Stimulated activated naive CD8-positive, alpha-beta T cell treated with anti-CD3 and anti-CD28 coated beads, Interleukin-15, Interleukin-2, amounts not matched to agents 100 ng/mL and 50 ng/mL, for 24 hours (primary cell): ENCODE results near the gene ABCD3.
A peak's percentile ranks its signal among the peaks of the same experiment; 100 is the strongest.
"Not testable (repeated sequence)": the region's sequence is repeated elsewhere in the genome, so short reads cannot be mapped to it uniquely, and the experiment has no call there.

Experiments used
- H3K27ac Mint-ChIP-seq: one replicate; pipeline ENCODE4 v1.8.0; 2021; ENCODE audit warnings: mild to moderate bottlenecking, mixed read lengths
- H3K27me3 Mint-ChIP-seq: one replicate; pipeline ENCODE4 v1.8.0; 2021; ENCODE audit warnings: mixed read lengths
- H3K36me3 Mint-ChIP-seq: one replicate; pipeline ENCODE4 v1.8.0; 2021; ENCODE audit warnings: low read depth, mixed read lengths
- H3K4me1 Mint-ChIP-seq: one replicate; pipeline ENCODE4 v1.8.0; 2021; ENCODE audit warnings: low read depth, mixed read lengths
- H3K4me3 Mint-ChIP-seq: one replicate; pipeline ENCODE4 v1.8.0; 2021; ENCODE audit warnings: mild to moderate bottlenecking, mixed read lengths
- H3K9me3 Mint-ChIP-seq: one replicate; pipeline ENCODE4 v1.8.0; 2021; ENCODE audit warnings: mixed read lengths

ABCD3 gene

DNA sequence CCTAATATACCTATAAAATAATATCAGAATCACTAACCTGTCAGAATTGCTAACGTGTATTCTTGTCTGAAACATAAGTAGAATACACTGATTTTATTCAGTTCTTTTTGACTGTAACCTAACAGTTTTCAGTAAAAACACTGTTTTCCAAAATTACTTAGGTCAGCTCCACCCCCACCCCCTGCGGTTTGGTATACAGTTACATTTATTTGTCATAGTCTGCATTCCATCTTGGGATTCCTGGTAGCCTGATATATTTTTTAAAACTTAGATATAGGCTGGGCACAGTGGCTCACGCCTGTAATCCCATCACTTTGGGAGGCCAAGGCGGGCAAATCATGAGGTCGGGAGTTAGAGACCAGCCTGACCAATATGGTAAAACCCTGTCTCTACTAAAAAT is 19.8 kb upstream of the ABCD3 start:
- Mint-ChIP-seq H3K27me3 (peaks cover 9% of the 10 kb centered on the region), H3K27ac (no peak overlapping the region), H3K9me3 (no peaks in the 10 kb centered on the region), H3K36me3 (no peaks in the 10 kb centered on the region), H3K4me1 (no peaks in the 10 kb centered on the region), H3K4me3 (no peak overlapping the region)

DNA sequence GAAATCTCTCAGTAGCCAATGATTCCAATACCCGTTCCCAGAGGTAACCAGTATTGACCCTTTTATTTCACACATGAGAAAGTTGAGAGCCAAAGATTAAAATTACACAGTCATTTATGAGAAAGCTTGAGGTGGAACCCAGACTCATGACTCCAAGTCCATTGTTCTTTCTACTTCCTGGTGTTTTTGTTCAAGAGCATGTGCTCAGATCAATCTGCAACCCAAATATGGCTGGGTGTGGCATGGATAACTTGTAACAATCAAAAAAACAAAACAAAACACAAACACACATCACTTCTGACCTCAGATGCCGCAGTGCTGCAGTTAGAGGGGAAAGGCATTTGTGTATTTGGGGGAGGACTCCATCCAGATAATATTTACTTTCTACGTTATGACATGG is 18.7 kb upstream of the ABCD3 start:
- Mint-ChIP-seq H3K36me3 (no peaks in the 10 kb centered on the region), H3K9me3 (no peaks in the 10 kb centered on the region), H3K4me1 (no peaks in the 10 kb centered on the region), H3K27me3 (peaks cover 15% of the 10 kb centered on the region), H3K4me3 (no peak overlapping the region), H3K27ac (no peak overlapping the region)

DNA sequence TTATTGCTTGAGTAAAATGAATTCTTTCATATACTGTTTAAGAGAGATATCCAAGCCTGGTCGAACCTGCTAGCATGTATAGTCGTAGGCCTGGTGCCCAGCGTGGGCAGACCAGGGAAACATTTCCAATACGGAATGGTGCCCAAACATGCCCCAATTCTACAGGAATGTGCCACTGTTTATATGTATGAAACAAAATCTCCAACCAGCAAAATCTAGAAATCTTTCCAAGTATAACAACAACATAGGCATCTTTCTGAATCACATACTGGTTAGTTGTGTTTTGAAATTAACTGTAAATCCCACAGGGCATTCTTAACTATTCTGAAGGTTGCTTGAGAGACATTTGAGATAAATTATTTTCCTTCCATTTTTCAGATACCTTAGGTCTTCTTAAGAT is 17.0 kb upstream of the ABCD3 start:
- Mint-ChIP-seq H3K9me3 (no peaks in the 10 kb centered on the region), H3K27ac (no peak overlapping the region), H3K4me1 (no peaks in the 10 kb centered on the region), H3K36me3 (no peaks in the 10 kb centered on the region), H3K4me3 (no peak overlapping the region), H3K27me3 (peaks cover 27% of the 10 kb centered on the region)

DNA sequence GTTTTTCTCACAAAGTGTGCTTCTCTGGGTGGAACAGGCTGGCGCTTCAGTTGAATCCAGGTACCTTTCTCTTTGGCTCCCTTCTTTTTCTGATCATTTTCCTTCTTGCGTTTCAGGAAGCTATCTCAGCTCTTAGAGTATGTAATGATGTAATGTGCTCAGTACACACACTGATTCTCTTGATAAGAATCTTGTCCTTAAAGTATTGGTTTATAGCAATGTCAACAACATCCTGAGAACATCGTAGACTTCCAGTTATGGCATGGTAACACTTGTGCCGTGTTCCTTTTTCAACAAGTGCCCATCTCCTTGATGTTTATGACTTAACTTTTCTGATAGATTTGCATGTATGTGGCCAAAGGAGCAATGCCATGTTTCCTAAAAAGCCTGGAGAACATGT is 11.7 kb upstream of the ABCD3 start:
- H3K36me3 Mint-ChIP-seq = no peaks in the 10 kb centered on the region
- H3K27me3 Mint-ChIP-seq = peaks cover 30% of the 10 kb centered on the region
- H3K4me3 Mint-ChIP-seq = no peak overlapping the region
- no peak overlapping the region for H3K27ac Mint-ChIP-seq
- H3K9me3 Mint-ChIP-seq = no peaks in the 10 kb centered on the region
- peaks cover 9% of the 10 kb centered on the region for H3K4me1 Mint-ChIP-seq

DNA sequence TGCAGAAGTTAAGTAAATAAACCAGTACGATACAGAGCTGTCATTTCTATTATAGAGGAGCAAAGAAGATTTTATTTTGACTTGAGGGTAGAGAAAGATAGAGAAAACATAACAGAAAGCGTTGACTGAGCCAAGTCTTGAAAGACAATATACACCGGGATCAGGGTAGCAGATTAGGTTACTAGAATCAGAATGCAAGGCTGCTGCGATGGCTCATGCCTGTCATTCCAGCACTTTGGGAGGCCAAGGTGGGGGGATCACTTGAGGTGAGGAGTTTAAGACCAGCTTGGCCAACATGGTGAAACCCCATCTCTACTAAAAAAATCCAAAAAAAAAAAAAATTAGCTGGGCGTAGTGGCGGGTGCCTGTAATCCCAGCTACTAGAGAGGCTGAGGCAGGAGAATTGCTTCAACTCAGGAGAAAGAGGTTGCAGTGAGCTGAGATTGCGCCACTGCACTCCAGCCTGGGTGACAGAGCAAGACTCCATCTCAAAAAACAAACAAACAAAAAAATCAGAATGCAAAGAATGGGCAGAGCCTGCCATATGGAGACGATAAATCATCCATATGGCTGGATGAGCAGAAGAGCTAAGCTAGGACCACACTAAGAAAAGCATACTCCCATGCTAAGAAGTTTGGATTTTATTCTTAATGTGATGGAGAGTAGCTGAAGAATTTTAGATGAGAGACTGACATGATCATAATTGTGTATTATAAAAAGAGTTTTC is 9.9 kb upstream of the ABCD3 start:
- H3K36me3 Mint-ChIP-seq = no peaks in the 10 kb centered on the region
- no peak overlapping the region for H3K27ac Mint-ChIP-seq
- peaks cover 13% of the 10 kb centered on the region for H3K4me1 Mint-ChIP-seq
- peaks cover 28% of the 10 kb centered on the region for H3K27me3 Mint-ChIP-seq
- H3K9me3 Mint-ChIP-seq = no peaks in the 10 kb centered on the region
- H3K4me3 Mint-ChIP-seq = no peak overlapping the region

DNA sequence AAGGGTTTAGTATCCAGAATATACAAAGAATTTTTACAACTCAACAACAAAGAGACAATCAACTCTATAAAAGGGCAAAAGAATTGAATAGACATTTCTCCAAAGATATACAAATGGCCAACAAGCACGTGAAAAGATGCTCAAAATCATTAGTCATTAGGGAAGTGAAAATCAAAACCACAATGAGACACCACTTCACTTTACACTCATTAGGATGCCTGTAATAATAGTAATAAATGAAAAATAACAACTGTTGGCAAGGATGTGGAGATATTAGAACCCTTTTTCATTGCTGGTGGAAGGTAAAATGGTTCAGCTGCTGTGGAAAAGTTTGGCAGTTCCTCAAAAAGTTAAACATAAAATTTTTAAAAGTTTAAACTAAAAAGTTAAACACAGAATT is 7.0 kb upstream of the ABCD3 start:
- H3K27ac Mint-ChIP-seq = no peak overlapping the region
- H3K4me1 Mint-ChIP-seq = peaks cover 13% of the 10 kb centered on the region
- H3K36me3 Mint-ChIP-seq = no peaks in the 10 kb centered on the region
- no peaks in the 10 kb centered on the region for H3K9me3 Mint-ChIP-seq
- H3K4me3 Mint-ChIP-seq = no peak overlapping the region
- H3K27me3 Mint-ChIP-seq = peaks cover 11% of the 10 kb centered on the region

DNA sequence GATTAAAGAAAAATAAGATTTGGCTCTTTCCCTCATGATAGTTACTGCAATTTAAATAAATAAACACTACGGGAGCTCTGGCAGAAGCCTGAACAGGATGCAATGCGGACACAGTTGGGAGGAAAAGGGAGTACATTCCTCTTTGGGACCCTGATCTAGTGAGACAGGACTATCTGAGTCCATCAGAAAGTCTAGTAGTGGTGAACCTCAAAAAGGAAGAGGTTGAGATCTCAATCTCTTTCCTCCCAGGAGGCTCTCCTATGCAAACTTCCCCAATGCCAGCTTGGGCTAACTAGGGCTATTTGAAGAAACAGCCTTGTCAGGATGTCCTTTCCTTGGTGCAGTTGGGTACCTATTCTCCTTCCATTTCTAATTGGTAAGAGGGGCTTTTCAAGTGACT is 4.9 kb upstream of the ABCD3 start:
- H3K4me3 Mint-ChIP-seq = no peak overlapping the region
- H3K4me1 Mint-ChIP-seq = peaks cover 13% of the 10 kb centered on the region
- H3K27me3 Mint-ChIP-seq = peaks cover 6% of the 10 kb centered on the region
- H3K9me3 Mint-ChIP-seq = no peaks in the 10 kb centered on the region
- no peaks in the 10 kb centered on the region for H3K36me3 Mint-ChIP-seq
- H3K27ac Mint-ChIP-seq = no peak overlapping the region

DNA sequence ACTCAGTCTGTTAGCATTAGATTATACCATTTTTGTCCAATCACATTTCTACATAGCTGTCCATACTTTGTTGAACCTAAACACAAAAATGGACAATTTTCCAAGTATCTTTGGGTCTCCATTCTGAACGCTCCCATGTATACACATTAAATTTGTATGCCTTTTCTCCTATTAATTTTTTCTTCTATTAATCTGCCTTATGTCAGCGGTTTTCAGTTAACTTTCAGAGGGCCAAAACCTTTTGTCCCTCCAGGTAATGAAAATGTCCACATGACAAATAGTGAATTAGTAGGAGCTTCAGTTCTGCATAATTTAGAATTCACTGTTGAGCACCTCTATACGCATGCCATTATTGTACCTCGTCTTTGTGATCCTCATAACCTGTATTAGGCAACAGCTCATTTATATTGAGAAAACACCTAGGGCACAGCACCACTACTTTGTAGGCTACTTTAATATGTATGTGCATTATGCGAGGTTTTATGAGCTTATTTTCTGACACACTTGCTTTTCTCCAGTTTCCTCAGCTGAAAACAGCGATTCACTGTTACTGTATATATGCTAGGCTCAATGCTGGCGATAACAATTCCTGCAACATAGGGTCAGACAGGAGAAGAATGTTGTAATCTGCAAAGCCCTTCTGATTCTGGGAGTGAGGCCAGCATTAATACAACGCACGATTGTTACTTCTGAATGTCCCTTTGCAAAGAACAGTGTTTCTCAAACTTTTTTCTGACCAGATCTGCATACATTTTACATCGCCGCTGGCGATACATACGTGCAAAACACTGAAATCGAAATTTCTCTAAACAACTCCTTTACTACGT is 1.1 kb upstream of the ABCD3 start:
- H3K27me3 Mint-ChIP-seq = no peaks in the 10 kb centered on the region

DNA sequence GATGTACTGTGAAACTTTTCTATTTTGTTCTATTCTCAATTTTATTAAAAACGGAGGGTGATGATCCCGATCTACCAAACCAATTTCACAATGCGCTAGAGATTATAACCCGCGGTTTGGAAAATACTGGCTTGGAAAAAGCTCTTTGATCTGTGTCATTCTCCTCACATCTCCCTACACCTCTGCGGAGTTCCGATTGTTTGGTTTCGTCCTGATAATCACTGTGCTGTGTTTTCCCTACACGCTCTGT is 536 bp upstream of the ABCD3 start:
- Mint-ChIP-seq H3K4me1 (peaks cover 35% of the 10 kb centered on the region), H3K4me3 (no peak overlapping the region), H3K36me3 (no peaks in the 10 kb centered on the region), H3K27ac (no peak overlapping the region), H3K27me3 (no peaks in the 10 kb centered on the region), H3K9me3 (no peaks in the 10 kb centered on the region)

More for the DNA sequence above, 1.1 kb upstream of the ABCD3 start:
- H3K4me3 Mint-ChIP-seq = no peak overlapping the region
- H3K4me1 Mint-ChIP-seq = peaks cover 30% of the 10 kb centered on the region
- no peaks in the 10 kb centered on the region for H3K9me3 Mint-ChIP-seq
- no peak overlapping the region for H3K27ac Mint-ChIP-seq
- no peaks in the 10 kb centered on the region for H3K36me3 Mint-ChIP-seq

DNA sequence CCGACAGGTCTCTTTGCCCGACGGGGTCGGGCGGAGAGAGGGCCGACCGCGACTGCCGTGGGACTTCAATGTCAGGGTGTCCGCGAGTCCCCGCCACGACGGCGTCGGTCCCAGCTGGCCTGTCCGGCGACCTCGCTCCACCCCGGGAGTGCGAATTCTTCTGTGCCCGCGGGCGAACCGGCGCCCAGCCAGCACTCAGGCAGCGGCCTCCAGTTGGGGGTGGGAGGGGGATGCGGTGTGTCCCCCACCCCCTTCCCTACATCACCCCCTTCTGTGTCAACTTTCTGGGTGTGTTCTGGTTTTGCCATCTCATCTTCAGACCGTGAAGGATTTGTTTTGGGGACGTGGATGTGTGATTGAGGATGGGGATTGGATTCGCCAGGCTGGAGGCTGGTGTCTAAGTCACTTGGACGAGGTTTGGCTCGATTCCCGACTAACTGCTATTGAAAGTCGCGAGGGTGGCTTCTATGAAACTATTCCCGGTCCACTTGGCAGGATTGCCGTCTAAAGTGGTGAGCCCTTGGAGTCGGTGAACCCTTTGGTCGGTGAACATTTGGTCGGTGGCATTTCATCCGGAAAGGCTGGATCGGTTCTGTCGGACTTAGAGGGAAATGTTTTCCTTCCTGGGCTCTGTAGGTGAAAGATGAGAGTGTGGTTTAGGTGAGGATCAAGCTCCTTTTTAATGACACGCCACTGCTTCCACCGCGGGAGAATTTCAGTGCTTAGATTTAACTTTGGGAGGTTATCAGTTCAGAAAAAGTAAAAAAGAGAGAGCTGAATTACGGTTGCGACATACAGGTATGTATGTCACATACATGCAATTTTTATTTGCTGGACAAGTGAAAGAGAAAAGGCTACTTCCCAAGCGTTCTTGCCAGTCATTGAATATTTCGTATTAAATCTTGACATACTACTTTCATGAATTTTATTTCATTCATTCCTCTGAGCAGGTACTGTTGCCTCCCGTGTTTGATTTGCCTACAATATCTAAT is 771 bp downstream of the ABCD3 start:
- Mint-ChIP-seq H3K27ac (peak overlapping the region; percentile 88), H3K4me1 (peaks cover 48% of the 10 kb centered on the region), H3K9me3 (no peaks in the 10 kb centered on the region), H3K4me3 (no peak overlapping the region), H3K27me3 (no peaks in the 10 kb centered on the region), H3K36me3 (no peaks in the 10 kb centered on the region)

DNA sequence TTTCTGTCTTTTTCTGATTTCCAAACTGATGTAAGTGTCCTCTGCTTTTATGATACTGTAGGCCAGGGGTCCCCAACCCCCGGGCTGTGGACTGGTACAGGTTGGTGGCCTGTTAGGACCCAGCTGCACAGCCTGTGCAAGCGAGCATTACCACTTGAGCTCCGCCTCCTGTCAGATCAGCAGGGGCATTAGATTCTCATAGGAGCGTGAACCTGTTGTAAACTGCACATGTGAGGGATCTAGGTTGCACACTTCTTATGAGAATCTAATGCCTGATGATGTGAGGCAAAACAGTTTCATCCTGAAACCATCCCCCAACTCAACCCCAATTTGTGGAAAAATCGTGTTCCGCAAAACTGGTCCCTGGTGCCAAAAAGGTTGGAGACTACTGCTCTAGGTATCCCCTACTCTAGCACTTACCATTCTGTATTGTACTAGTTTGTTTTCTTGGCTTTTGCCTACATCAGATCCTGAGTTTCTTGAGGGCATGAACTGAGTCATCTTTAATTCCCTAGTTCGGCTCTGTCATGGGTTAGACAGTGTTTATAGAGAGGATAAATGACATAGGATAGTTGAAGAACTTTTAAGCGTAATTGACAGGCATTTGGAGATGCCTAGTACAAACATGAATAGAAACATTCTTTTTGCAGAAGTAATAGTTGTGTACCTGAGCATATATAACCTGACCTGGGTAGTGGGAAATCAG is 4.1 kb downstream of the ABCD3 start:
- H3K27ac Mint-ChIP-seq = no peak overlapping the region
- H3K27me3 Mint-ChIP-seq = no peaks in the 10 kb centered on the region
- peak overlapping the region; percentile 3 for H3K4me3 Mint-ChIP-seq
- H3K4me1 Mint-ChIP-seq = peaks cover 64% of the 10 kb centered on the region
- peaks cover 4% of the 10 kb centered on the region for H3K36me3 Mint-ChIP-seq
- no peaks in the 10 kb centered on the region for H3K9me3 Mint-ChIP-seq

DNA sequence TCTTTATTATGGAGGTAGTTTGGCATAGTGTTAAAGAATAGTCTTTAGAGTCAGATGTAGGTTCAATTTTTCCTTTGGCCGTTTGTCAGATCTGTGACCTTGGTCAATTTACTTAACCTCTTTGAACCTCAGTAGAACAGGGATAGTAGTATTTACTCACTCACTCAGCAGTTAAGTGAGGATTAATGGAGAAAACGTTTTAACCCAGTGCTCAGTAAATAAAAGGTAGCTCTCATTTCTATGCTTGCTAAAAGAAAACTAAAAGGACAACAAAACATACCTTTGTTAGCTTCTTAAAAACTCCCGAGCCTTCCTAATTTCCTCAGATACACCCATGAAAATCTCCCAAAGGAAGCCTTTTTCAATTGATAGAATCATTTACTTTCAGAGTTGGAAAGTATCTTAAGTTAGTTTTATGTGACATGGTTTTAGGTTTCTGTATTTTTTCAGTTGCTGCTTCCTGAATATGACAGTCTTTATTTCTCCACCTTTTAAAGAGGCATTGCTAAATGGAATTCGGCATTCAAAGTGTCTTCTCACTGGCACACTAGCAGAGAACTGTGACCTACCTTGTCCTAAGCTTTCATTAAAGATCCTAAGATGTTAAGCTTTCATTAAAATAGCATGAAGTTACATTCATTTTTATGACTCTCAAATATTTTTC is 7.8 kb downstream of the ABCD3 start:
- no peak overlapping the region for H3K4me3 Mint-ChIP-seq
- H3K36me3 Mint-ChIP-seq = peaks cover 21% of the 10 kb centered on the region
- H3K27ac Mint-ChIP-seq = no peak overlapping the region
- H3K27me3 Mint-ChIP-seq = no peaks in the 10 kb centered on the region
- peaks cover 66% of the 10 kb centered on the region for H3K4me1 Mint-ChIP-seq
- H3K9me3 Mint-ChIP-seq = no peaks in the 10 kb centered on the region

DNA sequence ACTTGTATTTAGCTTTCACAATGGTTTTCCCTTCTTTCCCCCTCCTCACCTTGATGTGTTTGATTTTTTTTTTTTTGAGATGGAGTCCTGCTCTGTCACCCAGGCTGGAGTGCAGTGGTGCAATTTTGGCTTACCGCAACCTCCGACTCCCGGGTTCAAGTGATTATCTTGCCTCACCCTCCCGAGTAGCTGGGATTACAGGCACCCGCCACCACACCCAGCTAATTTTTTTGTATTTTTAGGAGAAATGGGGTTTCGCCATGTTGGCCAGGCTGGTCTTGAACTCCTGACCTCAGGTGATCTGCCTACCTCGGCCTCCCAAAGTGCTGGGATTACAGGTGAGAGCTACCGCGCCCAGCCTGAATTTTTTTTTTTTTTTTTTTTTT is 8.3 kb downstream of the ABCD3 start:
- not testable (repeated sequence) for H3K27ac Mint-ChIP-seq, H3K27me3 Mint-ChIP-seq, H3K9me3 Mint-ChIP-seq, H3K4me3 Mint-ChIP-seq
- H3K4me1 Mint-ChIP-seq = peaks cover 62% of the 10 kb centered on the region
- H3K36me3 Mint-ChIP-seq = peaks cover 21% of the 10 kb centered on the region

DNA sequence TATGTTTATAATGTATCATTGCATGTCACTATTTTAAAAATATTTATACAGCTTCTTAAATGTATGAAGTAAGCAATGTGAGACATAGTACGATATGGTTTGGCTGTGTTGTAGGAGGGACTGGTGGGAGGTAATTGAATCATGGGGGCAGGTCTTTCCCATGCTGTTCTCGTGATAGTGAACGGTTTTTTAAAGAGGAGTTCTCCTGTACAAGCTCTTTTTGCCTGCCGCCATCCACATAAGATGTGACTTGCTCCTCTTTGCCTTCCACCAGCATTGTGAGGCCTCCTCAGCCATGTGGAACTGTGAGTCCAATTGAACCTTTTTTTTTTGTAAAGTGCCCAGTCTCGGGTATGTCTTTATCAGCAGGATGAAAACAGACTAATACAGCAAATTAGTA is 10.3 kb downstream of the ABCD3 start:
- no peak overlapping the region for H3K4me3 Mint-ChIP-seq
- H3K9me3 Mint-ChIP-seq = no peaks in the 10 kb centered on the region
- peaks cover 42% of the 10 kb centered on the region for H3K4me1 Mint-ChIP-seq
- H3K36me3 Mint-ChIP-seq = peaks cover 27% of the 10 kb centered on the region
- no peaks in the 10 kb centered on the region for H3K27me3 Mint-ChIP-seq
- no peak overlapping the region for H3K27ac Mint-ChIP-seq
